Measurements from ENCODE around the gene ADARB1. TPM values are rescaled to one million over a fixed set of nuclear protein-coding genes. Genes with fewer than 3 reads are reported as not detected.
A peak's percentile ranks its signal among the peaks of the same experiment; 100 is the strongest.

The ADARB1 gene
- total and polyA plus RNA-seq, 2 of the 8 experiments (the other 6 are each of a cell fraction or from before 2014, with no cell fraction given) = 4.7 to 14.9 TPM

DNA sequence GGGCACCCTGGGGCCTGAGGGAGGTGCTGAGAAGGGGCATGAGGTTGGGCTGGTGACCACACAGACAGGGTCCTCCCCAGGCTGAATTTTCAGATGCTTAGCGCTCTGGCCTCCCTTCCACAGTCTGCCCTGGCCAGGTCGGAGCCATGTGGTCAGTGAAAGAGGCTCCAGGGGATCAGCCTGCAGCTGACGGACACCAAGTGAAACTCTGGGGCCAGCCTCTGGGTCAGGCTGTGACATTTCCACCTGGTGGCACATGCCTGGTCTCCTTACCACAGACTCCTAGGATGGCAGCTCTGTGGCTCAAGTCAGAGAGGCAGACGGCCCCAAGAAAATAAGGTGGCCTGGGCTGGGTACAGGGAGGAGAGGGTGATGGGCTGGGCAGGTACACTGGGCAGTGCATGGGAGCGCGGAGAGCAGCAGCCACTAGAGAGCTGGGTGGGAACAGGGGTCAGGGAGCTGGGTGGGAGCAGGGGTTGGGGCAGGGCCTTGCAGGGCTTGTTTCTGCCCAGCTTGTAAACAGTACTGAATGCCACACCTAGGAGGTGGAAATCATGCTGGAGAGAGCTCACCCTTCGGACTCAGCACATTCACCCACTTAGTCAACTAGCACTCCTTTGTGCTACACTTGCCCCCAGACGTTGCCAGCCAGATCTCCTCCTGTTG, 20.7 kb upstream of the ADARB1 start:
- no peak overlapping the region for H2AK5ac ChIP-seq (ENCODE audit: low read depth, low read length)
- CTCF ChIA-PET (ENCODE audit: partially characterized antibody) = interaction anchor here (1.2 to 3.2 kb wide), 6 partner anchors 10 to 84 kb away, joined by 3 to 11 read pairs (median 6); no protein-coding TSS in a partner anchor
- POLR2A ChIA-PET (ENCODE audit: partially characterized antibody) = interaction anchor here (2.0 kb wide), 1 partner anchor 10 kb away, joined by 7 read pairs; no protein-coding TSS in a partner anchor

More for the DNA sequence above, 20.7 kb upstream of the ADARB1 start:
- no peaks in the 10 kb centered on the region for H4K20me1 ChIP-seq (replicated peaks in 1 of 2; ENCODE audit: control insufficient read depth in 1 of 2, insufficient read depth in 2 of 2, low read length in 2 of 2)
- FAIRE-seq (no peak), DNase-seq (ENCODE audit: low read depth in 1 of 2, low spot score in 2 of 2) (no peak)
- no peaks in the 10 kb centered on the region for H3K9me3 ChIP-seq (ENCODE audit: insufficient read depth in 2 of 2, low read depth in 1 of 2, low read length in 1 of 2)
- H2BK12ac ChIP-seq (ENCODE audit: low read depth, low read length) = no peak overlapping the region
- H2BK20ac ChIP-seq (ENCODE audit: low read length) = no peak overlapping the region; the same call in 1 of the 2 replicates
- no peak overlapping the region for H4K5ac ChIP-seq (ENCODE audit: insufficient read length, low read depth, low read length)
- H3K27me3 ChIP-seq (replicated peaks in 1 of 4; ENCODE audit: control insufficient read depth in 3 of 4, extremely low read depth in 1 of 4, insufficient read depth in 3 of 4, low read length in 3 of 4) = peaks cover 0 to 5% (median 2%) of the 10 kb centered on the region in 4 experiments; a peak in 2 of 7 replicates
- H2BK5ac ChIP-seq (ENCODE audit: low read depth, low read length) = no peak overlapping the region
- no peak overlapping the region for H3K18ac ChIP-seq (ENCODE audit: extremely low read depth, low read length)
- H3K27ac ChIP-seq (ENCODE audit: low read depth, low read length) = no peak overlapping the region
- H4K91ac ChIP-seq (replicated peaks; ENCODE audit: insufficient read length, low read length) = no peak overlapping the region
- H3K4ac ChIP-seq (replicated peaks; ENCODE audit: insufficient read length, low read depth, low read length) = no peak overlapping the region
- no peak overlapping the region; a peak in 1 of 7 replicates for H3K9ac ChIP-seq (replicated peaks in 1 of 4; ENCODE audit: extremely low read depth in 1 of 4, low read depth in 3 of 4, low read length in 3 of 4)
- H3K4me2 ChIP-seq (ENCODE audit: insufficient read depth in 1 of 2, low read depth in 2 of 2, low read length in 2 of 2) = no peak overlapping the region
- no peak overlapping the region for H3K14ac ChIP-seq (ENCODE audit: insufficient read length)
- no peak overlapping the region for H2AFZ ChIP-seq (ENCODE audit: low read length)
- no peaks in the 10 kb centered on the region for H3K23me2 ChIP-seq (ENCODE audit: low read depth, low read length)
- no peaks in the 10 kb centered on the region for H3K79me2 ChIP-seq (ENCODE audit: control insufficient read depth in 1 of 2, insufficient read depth in 2 of 2, low read length in 2 of 2)
- H3K4me3 ChIP-seq (ENCODE audit: extremely low read depth in 1 of 4, insufficient read depth in 2 of 4, low read depth in 3 of 4, low read length in 4 of 4) = no peak overlapping the region
- no peaks in the 10 kb centered on the region for H3K79me1 ChIP-seq (ENCODE audit: low read depth, low read length)
- no peaks in the 10 kb centered on the region for H3K36me3 ChIP-seq (ENCODE audit: control insufficient read depth in 2 of 4, insufficient read depth in 4 of 4, low read length in 3 of 4)
- H3K4me1 ChIP-seq (replicated peaks in 1 of 4; ENCODE audit: control insufficient read depth in 3 of 4, insufficient read depth in 4 of 4, low read length in 3 of 4) = peaks cover 5 to 15% (median 12%) of the 10 kb centered on the region in 4 experiments
- TF ChIP-seq TBP (IDR thresholded peaks at IDR 0.05; ENCODE audit: low read depth, low read length) = no peak
- no peak for TF ChIP-seq EZH2 (IDR thresholded peaks at IDR 0.05; ENCODE audit: low read depth, low read length, severe bottlenecking)
- no peak for TF ChIP-seq SIN3A (conservative IDR thresholded peaks at IDR 0.05 in 1 of 2, IDR thresholded peaks at IDR 0.05 in 1 of 2; ENCODE audit: low read depth in 1 of 2, low read length in 2 of 2)
- no peak for TF ChIP-seq KDM1A (IDR thresholded peaks at IDR 0.05; ENCODE audit: borderline replicate concordance, low read length)
- no peak for TF ChIP-seq RBBP5 (IDR thresholded peaks at IDR 0.05; ENCODE audit: borderline replicate concordance, low read depth, low read length)
- no peak for TF ChIP-seq CEBPB (IDR thresholded peaks at IDR 0.05; ENCODE audit: low read depth, low read length)
- no peak for TF ChIP-seq CBX5 (IDR thresholded peaks at IDR 0.05; ENCODE audit: low read depth, low read length)
- no peak overlapping the region for H3K23ac ChIP-seq (ENCODE audit: insufficient read length)
- WGBS, 2 experiments (ENCODE audit: extremely low coverage in 1 of 2, insufficient coverage in 1 of 2, insufficient read length in 1 of 2, insufficient replicate concordance in 2 of 2, low coverage in 1 of 2, low lambda C conversion rate in 2 of 2, missing lambda C conversion rate in 1 of 2) = 93% methylated on average over 8 of the region's 8 CpGs; no CpG with 5 or more reads in 1 of the 2 experiments
- no peak overlapping the region for H3K56ac ChIP-seq (replicated peaks; ENCODE audit: insufficient read length, low read depth, low read length)
- no peak overlapping the region for H2BK15ac ChIP-seq (ENCODE audit: low read length)
- H4K8ac ChIP-seq (ENCODE audit: extremely low read depth, insufficient read depth, low read length) = peak overlapping the region; percentile 53
- H2BK120ac ChIP-seq (replicated peaks; ENCODE audit: low read depth, low read length) = no peak overlapping the region

Data from H1 (cell line).